ENCODE results near the gene ASTN2.

ASTN2 gene

DNA sequence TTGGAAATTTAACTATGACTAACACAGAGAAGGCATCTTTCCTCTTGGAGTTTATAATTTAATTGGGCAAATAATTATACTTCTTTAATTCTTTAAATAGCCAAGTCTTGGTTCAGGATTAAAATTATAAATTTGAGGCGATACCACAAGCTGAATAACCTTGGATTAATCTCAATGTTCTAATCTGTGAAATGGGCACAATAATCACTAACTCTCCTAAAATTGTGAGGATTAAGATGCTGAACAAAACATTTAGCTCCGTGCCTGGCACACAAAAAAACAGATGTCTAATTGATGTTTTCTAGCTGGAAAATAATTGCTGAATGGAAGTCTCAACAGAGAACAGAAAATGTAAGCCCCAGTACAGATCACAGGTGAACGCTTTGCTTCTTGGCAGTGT, 797.5 kb downstream of the ASTN2 start:
- DNase-seq (ENCODE audit: low read depth), result no peak

GRCh38 chr9:116616304-116616914, 798.4 kb downstream of the ASTN2 start:
- no peak for DNase-seq (ENCODE audit: low read depth)

DNA sequence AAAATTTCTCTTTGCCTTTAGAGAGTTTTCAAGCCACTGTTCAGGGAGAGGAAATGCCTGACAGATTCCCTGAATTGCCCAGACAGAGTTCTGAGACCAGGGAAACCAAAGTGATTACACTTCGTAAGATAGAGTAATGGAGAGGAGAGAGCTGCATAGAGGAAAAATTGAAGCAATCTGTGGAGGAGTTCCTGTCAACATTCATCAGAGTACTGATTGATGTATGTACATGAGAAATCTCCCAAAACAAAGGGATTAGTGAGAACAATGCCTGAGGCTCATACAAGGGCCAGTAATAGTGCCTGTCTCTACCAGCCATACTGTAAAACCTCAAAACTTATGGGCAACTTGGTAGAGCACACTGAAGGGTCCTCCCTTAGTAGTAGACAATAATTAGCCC, 806.8 kb downstream of the ASTN2 start:
- no peak for DNase-seq (ENCODE audit: low read depth)

- no peak for DNase-seq (ENCODE audit: low read depth)
These were observed 808.9 kb downstream of the ASTN2 start for GRCh38 chr9:116605904-116606341.

GRCh38 chr9:116605060-116605459, 809.8 kb downstream of the ASTN2 start:
- DNase-seq (ENCODE audit: low read depth), result no peak

- DNase-seq (ENCODE audit: low read depth), result no peak
These were observed 810.6 kb downstream of the ASTN2 start for GRCh38 chr9:116604251-116604650.

GRCh38 chr9:116599342-116599884, 815.4 kb downstream of the ASTN2 start:
- DNase-seq (ENCODE audit: low read depth), result no peak

- DNase-seq (ENCODE audit: low read depth), result no peak
These were observed 818.2 kb downstream of the ASTN2 start for GRCh38 chr9:116596646-116597045.

DNA sequence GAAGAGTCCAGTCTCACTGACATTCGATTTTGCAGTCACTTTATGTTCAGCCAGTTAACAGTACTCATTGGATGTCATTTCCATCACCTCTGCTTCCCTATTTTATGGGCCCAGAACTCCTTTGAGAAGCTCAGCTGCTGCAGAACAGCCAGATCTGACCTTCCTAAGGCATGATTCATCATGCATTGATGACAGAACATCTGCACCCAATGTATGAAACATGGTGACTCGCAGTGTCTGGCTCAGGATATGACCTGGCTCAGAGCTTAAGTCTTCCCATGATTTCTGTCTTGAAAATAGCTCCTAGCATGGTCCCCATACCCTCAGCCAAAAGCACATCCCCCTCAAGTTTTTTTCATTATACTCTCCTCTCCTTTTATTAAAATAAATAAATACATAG, 820.3 kb downstream of the ASTN2 start:
- DNase-seq (ENCODE audit: low read depth), result peak; percentile 83

DNA sequence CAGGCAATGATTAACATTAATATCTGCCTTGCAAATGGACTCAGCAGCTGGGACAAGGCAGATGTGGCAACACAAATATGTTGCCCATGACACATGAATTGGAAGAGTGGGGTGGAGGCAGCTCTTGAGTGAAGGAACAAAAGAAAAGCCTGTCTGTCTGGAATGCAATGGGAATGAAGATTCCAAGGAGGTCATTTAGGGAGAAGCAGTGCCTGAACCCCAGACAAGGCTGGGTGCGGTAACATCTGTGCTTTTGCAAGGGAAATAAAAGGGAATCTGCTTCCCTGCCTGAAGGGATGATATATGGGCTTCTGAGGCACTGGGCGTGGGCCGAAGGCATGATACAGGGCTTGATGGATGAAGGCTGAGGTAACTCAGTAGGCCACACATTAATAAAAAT, 821.9 kb downstream of the ASTN2 start:
- DNase-seq (ENCODE audit: low read depth), result no peak

DNA sequence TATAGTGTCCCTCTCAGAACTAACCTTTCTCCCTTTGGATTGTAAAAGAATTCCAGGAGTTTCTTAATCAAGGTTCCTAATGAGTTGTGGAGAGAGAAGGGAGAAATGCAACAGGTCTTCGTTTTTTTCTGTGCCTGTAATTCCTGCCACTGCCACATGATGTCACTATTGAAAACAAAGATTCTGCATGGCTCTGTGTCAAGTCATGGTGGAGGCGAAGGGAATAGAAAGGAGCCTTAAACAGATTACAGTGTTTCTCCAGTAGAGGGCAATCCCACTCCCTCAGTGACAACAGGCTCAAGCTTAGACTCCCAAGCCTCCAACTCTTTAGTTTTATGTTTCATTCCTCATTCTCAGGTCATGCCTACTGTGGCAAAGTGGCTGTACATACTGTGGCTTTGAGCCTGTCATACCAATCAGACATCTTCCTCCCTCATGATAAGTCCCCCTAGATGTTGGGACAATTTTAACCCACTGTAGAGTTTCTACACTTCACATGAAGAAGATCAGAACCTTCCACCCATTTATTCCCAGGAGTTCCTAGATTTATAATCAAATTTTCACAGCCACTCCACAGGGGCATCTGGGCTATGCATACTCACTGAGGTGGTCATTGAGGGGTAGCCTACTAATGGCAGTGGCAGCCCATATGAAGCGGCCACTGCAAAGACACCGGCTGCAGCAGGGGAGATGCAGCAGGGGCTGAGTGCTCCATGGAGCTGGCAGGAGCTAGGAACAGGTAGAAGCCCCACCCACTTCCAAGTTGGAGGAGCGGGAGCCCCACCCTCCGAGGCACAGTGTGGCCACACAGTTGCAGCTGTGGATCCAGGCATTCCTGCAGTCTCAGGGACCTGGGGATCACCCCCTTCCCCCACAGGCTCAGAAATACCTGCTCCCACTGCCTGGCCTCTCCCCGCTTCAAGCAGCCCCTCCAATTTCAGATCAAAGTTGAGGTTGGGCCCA, 825.2 kb downstream of the ASTN2 start:
- peak; percentile 11 for DNase-seq (ENCODE audit: low read depth)

DNA sequence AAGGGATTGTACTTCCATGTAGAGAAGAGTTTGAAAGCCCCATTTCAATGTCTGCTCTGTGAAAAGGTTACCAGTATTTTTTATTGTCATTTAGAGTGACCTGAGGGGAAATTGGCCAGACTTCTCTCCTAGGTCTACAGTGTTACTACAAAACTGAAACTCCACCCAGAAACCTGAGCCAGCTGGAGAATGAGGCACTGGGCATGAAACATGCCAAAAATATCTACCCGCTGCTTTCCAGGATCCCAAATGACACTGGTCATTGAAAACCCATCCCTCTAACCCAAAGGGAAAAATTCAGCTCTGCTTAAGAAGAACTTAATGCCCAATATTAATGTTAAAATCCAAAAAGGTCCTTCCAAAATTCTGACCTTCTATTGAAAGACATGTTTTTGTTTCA, 826.9 kb downstream of the ASTN2 start:
- DNase-seq (ENCODE audit: low read depth), result no peak

DNA sequence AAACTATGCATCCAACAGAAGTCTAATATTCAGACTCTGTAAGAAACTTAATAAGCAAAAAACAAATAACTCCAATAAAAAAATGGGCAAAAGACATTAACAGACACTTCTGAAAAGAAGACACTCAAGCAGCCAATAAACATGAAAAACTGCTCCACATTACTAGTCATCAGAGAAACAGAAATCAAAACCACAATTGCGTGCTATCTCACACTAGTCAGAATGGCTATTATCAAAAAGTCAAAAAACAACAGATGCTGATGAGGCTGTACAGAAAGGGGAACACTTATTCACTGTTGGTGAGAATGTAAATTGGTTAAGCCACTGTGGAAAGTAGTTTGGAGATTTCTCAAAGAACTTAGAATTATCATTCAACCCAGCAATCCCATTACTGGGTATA, 829.0 kb downstream of the ASTN2 start:
- DNase-seq (ENCODE audit: low read depth), result no peak

GRCh38 chr9:116585204-116585603, 829.7 kb downstream of the ASTN2 start:
- no peak for DNase-seq (ENCODE audit: low read depth)

DNA sequence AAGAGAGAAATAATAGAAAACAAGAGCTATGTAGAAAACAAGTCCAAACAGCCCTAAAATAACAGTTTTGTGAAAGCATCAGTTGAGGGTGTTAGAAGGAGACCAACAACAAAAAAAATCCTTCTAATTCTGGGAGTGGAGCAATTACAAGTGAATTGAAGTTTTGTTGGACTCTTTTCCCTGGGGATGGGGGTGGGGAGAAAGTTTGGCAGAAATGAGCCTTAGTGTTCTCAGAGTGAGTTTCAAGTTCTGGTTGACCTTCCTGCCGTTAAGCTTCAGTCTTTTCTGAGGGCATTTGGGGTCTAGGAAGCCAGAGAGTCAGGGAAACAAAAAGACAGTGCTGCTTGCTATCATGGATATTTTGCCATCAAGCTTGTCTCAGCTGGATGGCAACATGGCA, 834.0 kb downstream of the ASTN2 start:
- DNase-seq (ENCODE audit: low read depth), result no peak

- DNase-seq (ENCODE audit: low read depth), result no peak
These were observed 838.5 kb downstream of the ASTN2 start for GRCh38 chr9:116576386-116576785.

DNA sequence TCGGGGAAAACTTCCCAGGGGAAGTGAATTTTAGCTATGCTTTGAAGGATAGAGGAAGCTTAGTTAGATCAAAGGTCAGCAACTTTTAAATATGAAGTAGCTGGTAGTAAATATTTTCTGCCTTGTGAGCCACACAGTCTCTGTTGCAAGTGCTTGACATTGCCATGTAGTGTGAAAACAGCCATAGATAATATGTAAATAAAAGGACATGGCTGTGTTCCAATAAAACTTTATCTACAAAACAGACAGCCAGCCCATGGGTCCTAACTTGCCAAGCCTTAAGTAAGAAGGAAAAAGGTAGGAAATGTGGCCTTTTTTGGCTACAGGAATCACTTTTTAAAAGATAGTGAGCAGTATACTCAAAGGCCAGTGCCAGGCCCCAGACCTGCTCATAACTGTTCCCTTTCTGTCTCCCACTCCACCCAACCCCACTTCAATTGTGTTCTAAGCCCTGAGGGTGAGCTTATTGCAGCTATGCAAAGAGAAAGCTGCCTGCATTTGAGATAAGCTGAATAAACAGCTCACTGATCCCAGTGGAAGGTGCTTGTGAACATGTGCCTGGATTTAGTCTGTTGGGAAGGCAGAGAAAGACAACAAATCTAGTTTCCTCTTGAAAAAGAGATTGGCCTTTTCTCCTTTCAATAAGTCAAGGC, 840.7 kb downstream of the ASTN2 start:
- no peak for DNase-seq (ENCODE audit: low read depth)

DNA sequence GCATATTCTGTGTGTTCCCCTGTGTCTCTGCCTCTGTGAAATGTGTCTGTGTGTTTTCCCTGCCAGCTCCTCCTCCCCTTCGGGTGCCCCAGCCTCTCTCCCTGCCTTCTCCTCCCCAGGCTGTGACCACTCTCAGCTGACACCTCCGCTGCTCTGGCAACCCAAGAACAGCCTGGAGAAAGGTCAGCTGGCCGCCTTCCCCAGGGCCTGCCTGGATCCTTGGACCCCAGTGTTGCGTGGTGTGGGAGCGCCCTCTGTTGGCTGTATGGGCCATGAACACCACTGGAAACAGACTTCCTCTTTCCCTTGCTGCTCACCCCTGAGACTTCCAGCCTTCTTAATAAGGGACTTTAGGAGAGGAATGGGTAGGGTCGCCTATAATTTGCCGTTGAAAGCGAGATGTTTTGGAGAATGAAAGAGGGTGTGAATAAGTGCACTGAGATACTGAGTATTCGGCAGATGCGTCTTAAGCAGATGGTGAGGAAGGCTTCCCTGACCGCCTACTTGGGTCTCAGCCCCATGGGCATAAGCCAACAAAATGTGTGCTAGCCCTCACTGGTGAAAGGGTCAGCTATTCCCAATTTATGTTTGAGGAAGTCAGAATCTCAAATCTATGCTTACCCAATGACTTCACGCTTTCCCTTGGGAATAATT, 842.6 kb downstream of the ASTN2 start:
- peak; percentile 30 for DNase-seq (ENCODE audit: low read depth)

DNA sequence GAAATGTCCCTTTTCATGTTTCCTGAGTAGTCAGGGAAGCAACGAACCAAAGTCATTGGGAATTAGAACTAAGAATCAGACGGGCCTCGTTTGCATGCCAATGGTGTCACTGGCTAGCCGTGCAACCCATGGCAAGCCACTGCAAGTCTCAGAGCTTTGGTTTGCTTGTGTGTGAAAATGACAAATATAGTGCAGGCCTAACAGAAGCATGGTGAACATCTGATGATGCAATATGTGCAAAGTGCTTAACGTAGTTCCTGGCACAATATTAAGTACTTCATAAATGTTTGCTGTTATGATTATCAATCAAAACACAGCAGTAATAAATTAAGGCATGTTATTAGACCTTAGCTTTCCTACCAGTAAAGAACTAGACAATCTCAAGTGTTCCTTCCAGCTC, 845.7 kb downstream of the ASTN2 start:
- no peak for DNase-seq (ENCODE audit: low read depth)

- DNase-seq (ENCODE audit: low read depth), result no peak
These were observed 848.0 kb downstream of the ASTN2 start for GRCh38 chr9:116566677-116567488.

DNA sequence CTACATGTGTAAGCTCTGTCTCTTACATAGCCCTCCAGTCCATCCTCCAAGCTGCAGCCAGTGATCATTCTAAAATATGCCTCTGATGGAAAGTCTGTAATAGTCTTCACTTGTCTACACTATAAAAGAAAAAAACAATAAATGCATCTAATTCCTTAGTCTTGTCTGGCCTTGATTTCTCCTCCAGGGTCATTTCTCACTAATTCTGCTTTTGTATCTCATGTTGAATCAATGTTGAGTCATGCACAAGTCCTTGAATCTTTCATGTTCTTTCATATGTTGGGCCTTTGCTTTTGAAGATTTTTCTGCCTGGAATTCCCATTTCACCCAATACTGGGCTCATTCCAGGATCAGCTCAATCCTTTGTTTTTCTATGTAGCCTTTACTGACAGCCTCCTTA, 848.9 kb downstream of the ASTN2 start:
- DNase-seq (ENCODE audit: low read depth), result no peak
